ENCODE data around the gene DPP6.

DNA sequence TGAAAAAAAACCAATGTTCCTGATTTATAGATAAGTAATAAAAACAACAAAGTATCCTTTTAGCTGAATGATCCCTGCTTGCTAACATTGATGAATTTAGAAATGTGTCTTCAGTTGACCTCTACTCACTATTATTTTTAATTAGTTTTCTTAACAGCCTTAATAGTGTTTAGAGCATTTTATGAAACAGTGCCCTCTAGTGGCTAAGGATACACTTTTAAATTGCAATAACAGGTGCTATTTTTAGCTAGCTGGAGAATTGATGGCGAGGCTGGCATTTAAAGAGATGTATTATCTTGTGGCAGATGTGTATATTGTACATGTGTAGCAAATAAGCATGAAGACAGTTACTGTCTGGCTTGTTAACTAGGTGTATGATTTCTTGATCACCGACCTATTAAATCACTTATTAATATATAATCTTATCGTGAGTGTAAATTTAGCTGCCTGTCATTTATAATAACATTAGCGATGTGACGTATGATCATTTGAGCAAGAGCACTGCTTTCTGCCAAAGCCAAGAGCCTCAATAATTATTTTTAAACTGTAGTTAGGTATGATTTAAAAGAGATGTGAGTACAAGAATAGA is 451.9 kb downstream of the DPP6 start:
- TF ChIP-seq CTCF (conservative IDR thresholded peaks at IDR 0.05; ENCODE audit: low read length): peak; percentile 90
- no peak for TF ChIP-seq EZH2phosphoT487 (IDR thresholded peaks at IDR 0.05; ENCODE audit: borderline replicate concordance, low read depth, low read length)
